Posterior cingulate gyrus (tissue), 11 donors: ENCODE results near the gene PDIA5.
A peak's percentile ranks its signal among the peaks of the same experiment; 100 is the strongest.

Experiments used
- DNase-seq, 10 donors: peaks; one replicate each; pipeline versions ENCODE4 v3.0.0 to v3.0.0-alpha.2; 2020 to 2021; ENCODE audit warnings: mixed read lengths in 3 of 10
- intact Hi-C: fragments of 100-400 bp; cut with DNase I; formaldehyde crosslinking; loops from one replicate; pipeline ENCODE4 v1.15.1; 2023

PDIA5 gene

DNA sequence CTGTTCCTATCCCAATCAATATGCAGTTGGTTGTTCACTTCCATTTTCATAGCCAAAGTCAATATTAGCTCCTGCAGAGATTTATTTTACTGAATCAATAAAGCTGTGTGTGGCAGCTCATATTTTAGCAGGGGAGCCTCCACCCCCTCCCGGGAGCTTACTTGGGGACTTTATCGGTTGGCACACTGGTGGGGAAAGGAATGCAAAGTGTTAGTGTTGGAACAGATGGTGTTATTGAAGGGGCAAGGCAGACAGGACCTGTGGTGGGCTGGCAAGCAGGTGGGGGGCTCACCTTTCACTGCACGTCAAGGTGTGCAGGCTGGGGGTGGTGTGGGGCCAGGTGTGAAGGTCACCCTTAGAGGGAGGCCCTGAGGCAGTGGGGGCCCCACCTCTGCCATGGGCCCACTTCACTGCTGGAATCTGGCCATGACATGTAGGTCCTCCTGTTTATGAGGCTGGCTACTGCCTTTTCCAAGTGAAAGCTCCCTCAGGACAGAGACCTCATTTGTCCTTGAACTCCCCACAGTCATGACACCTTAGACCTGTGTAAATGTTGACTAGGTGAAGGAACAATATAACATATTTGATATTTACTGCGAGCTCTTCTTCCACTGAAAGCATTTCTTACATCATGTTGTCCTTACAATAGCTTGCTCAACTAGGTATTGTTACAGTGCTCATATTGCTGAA is 90.9 kb downstream of the PDIA5 start:
- intact Hi-C loops = no loop called here
- no peak for DNase-seq

DNA sequence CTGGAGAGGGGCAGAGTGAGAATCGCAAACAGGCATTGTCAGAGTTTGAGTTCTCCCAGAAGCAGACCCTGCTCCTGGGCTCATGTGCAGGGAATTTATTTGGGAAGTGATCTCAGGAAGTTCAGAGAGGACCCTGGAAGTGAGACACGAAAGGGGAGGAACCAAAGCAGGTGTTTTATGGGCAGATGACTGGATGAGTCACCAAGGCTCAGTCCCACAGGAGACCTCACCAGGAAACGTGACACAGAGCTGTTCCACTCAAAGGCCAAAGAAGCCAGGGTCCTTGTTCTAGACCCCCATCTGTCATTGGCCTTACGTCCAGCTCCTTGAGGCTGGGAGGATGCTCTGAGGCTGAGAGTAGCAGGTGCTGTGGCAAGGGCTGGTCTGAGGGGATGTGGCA is 91.5 kb downstream of the PDIA5 start:
- intact Hi-C loops = no loop called here
- DNase-seq = no peak

DNA sequence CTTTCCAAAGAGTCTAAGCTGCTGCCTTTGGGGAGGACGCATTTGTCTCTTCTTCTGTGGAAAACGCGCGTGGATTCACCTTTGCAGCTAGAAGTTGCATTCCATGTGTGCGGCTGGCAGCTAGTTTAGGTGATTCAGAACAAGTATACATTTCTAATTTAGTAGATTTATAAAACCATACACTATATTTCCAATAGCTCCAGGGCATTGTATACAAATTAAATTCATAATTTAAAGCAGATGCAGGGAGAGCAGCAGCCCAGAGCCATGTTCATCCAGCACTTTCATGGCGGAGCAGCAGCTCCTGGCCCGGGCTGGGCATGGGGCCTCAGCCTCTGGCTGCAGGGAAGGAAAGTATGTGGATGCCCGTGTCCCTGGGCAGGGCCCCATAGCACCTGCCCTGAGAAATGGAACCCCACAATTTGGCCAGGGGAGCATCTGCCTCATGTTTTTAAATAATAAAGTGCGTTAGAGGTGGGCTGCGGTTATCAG is 92.1 kb downstream of the PDIA5 start:
- intact Hi-C loops = no loop called here

DNA sequence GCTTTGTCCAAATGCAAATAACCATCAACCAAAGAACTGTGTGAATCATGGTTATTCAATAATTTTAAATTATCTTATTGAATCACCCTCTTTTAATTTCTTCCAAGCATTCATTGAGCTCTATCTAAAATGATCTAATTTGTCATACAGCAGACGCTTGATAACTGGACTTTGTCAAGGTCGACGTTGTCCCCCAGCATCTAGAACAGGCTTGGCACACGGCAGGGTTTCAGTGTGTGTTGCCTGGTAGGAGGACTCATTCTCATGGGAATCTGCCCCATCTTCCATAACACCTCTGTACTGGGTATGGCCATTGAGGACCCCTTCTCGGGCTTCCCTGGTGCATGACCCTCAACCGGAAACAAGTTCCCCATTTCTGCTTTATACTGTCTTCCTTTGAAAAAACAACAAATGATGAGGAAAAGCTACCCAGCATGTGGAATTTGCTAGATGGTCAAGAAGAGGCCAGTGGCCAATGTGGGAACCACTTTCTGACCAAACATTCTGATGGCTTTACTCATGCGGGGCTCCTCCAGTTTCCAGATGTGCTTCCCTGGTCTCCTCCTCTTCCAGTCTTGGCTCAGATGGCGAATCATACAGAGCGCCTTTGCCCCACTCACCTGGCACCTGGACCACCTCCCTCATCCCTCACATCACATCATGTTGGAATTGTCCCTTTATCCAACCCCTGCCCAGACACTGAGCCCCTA is 93.3 kb downstream of the PDIA5 start:
- DNase-seq = no peak
- intact Hi-C loops = no loop called here

More for the DNA sequence above, 92.1 kb downstream of the PDIA5 start:
- no peak for DNase-seq

DNA sequence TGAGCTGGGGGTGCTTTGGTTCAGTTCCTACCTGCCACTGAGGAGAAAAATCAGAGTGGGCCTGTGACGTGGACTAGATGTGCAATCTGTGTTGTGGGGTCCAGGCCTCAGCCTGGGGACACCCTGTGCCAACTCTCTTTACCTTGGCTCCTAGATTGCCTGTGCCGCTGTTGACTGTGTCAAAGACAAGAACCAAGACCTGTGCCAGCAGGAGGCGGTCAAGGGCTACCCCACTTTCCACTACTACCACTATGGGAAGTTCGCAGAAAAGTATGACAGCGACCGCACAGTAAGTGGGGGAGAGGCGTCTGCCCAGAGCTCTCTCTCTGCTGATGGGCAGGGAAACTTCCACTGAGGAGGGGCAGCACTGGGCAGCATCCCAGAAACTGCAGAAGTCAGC is 94.3 kb downstream of the PDIA5 start:
- no peak for DNase-seq
- intact Hi-C loops = no loop called here

DNA sequence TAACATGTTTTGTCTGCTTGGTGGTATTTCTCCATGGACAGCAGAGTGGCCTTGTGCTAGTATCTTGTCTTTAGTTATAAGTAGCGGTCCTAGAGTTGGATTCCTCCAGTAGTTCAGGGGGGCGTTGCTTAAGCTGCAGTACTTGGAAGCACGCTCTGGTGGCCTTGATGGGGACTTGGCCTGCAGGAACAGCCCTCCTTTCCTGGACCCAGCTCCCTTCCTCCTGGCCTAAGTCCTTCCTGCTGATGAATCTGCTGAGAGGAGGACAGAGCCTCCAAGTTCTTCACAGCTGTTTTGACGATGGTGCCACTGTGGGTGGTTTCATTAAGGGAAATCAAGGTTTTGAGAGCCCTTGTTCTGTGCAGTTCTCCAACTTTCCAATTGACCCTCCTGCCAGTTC is 96.3 kb downstream of the PDIA5 start:
- no peak for DNase-seq
- intact Hi-C loops = no loop called here

DNA sequence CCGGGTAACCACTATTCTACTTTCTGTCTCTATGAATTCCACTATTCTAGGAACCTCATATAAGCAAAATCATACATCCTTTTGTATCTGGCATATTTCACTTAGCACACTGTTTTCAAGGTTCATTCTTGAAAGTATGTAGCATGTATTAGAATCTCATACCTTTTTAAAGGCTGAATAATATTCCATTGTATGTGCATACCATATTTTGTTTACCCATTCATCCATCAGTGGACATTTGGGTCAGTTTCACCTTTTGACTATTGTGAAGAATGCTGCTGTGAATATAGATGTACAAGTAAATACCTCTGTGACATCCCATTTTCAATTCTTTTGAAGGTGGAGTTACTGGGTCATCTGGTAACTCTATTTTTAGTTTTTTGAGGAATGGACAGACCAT is 98.3 kb downstream of the PDIA5 start:
- no peak for DNase-seq
- intact Hi-C loops = no loop called here

DNA sequence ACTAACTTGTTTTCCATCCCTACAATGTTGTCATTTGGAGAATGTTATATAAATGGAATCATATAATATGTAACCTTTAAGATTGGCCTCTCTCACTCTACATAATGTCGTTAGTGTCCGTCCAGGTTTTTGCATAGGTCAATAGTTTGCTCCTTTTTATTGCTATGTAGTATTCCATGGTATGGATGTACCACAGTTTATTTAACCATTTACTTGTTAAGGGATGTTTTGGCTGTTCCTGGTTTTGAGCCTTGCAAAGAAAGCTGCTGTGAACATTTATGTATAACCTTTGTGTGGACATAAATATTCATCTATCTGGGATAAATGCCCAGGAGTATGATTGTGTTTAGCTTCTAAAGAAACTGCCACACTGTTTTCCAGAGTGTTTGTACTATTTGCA is 100.9 kb downstream of the PDIA5 start:
- intact Hi-C loops = no loop called here
- DNase-seq = no peak

DNA sequence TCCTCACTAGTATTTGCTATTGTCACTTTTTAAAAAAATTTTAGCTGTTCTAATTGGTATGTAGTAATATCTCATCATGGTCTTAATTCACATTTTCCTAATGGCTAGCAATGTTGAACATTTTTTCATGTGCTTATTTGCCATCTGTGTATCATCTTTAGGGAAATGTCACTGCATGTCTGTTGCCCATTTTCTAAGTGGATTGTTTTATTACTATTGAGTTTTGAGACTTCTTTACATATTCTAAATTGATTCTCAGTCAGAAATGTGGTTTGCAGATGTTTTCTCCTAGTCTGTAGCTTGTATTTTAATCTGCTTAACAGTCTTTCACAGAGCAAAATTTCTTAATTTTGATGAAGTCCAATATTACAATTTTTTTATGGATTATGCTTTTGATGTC is 101.3 kb downstream of the PDIA5 start:
- intact Hi-C loops = no loop called here
- DNase-seq = no peak

DNA sequence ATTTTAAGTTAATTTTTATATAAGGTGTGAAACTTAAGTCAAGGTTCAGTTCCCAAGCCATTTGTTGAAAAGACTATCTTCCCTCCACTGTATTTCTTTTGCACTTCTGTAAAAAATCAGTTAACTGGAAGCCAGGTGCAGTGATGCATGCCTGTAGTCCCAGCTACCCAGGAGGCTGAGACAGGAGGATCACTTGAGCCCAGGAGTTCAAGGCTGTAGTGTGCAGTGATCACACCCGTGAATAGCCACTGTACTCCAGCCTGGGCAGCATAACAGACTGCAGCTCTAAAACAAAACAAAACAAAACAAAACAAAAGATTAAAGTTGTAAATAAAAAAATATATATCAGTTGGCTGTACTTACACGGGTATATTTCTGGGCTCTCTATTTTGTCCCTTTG is 101.8 kb downstream of the PDIA5 start:
- intact Hi-C loops = no loop called here
- DNase-seq = no peak

DNA sequence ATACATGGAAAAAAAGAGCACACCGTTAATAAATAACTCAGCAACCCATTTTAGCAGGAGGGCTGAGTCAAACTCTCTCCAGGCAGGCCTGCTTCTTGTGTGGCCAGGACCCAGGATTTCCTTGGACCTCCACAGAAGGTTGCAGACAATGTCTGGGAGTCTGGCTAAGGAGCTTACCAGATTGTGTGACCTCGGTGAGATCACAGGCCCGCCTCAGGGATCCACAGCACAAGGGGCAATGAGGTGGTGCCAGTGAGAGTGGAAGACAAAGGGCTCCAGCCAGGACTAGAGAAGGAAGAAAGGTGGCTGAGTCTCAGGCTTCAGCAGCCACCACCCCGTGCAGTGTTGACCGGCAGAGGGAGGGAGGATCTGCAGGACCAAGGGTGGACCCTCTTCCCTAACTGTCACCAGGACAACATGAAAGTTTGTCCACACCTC is 102.7 kb downstream of the PDIA5 start:
- DNase-seq = no peak
- intact Hi-C loops = no loop called here

DNA sequence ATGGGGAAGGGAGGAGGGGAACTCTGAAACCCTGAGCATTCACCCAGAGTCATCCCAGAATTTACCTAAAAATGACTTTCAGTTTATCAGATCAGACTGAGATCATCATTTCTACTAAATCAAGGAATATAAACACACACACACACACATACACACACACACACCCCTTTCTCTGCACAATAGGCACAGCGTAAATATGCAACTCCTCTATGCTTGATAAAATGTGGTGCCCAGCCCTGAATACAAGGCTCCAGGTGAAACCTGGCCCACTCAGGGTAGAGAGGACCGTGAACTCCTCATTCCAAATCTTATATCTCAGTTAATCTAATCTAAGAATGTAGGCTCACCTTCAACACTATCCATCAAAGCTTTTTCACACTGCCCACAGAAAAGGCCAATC is 103.1 kb downstream of the PDIA5 start:
- no peak for DNase-seq
- intact Hi-C loops = no loop called here

DNA sequence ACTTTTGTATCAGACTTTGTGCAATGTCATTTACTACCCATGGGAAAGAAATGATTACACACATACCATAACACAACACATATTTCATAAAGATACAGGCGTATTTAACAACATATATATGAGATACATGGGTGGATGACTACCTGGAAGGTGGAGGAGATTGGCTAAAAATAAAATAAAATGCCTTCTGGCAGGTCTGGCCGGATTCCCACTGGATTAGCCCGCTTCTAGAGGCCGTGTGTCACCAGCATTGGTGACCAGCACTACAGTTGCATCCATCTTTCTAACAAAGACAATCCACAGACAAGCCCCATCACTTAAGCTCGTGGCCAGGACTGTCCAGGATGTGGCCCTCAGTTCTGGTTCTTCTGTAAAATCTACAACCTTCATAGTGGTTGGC is 114.0 kb downstream of the PDIA5 start:
- intact Hi-C loops = no loop called here
- no peak for DNase-seq

DNA sequence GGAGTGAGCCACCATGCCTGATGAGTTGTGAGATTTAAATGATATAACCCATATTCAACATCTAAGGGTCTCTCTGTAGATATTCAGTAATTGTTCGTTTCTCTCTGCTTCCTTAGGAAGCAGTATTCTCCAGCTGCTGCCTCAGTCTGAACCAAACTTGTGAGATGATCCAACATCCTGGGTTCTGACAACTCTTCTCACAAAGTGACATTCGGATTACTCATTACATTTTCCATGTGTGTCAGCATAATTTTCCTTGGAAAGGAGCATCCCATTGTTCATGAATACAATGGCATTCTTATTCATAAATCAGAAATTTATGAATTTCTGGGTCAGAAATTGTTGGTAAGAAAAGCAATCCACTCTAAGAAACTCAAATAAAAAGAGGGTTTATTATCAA is 119.9 kb downstream of the PDIA5 start:
- intact Hi-C loops = no loop called here
- DNase-seq = no peak

DNA sequence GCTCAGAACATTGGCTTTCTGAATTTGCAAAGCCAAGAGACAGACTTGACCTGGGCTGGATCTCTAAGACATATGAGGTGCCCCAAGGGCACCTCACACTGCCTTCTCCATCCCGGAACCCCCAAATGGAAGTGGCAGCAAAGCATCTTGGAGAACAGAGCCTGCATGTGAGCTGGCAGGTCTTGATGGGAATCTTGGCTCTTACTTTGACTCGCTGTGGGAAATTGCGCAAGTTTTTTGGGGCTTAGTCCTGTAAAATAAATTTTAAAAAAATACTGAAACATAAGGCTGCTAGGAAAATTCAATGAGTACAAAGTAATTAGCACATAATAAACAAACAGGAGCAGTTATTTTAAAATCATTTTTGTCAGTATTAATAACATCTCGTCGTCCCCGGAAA is 121.2 kb downstream of the PDIA5 start:
- no peak for DNase-seq
- intact Hi-C loops = no loop called here

DNA sequence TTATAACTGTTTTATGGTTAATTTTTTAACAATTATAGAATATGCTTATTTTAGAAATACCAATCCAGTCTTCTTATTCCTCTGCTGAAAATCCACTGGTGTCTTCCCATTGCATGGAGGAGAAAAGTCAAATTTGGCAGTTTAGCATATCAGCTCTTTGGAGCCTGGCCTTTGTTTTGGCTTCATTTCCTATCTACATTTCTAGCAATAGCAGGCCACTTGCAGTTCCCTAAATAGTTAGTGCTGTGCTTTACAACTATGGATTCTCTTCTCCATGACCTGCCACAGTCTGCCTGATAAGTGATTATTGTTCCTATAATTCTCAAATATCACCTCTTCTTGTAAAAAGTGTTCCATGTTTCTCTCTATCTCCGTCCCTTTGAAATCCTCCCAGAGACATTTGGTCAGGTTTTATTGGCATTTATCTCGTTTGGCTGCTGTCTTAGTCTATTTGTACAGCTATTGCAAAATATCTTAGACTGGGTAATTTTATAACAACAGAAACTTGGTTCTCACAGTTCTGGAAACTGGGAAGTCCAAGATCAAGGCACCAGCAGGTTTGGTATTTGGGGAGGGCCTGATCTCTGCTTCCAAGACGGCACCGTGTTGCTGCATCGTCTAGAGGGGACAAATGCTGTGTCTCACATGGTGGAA is 126.8 kb downstream of the PDIA5 start:
- intact Hi-C loops = no loop called here
- no peak for DNase-seq

DNA sequence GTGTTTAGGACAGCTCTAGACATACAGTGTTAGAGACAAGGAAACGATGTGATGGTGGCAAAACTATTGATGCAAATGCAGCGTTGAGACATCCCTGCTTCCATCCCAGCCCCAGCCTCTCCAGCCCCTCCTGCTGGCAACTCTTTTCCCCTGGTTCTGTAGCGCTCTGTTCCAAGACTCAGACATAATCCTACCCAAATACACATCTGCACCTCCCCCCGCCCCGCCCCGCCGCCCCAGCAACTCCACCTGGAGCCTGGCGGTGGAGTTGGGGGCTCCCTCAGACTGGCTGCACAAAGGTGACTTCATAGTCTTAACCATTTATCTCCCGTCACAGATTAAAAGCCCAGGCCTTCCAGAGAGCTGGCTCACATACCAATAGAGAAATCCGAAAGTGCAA is 127.7 kb downstream of the PDIA5 start:
- DNase-seq = peak in 2 of 10 donors; percentile 26 to 31
- intact Hi-C loops = no loop called here

DNA sequence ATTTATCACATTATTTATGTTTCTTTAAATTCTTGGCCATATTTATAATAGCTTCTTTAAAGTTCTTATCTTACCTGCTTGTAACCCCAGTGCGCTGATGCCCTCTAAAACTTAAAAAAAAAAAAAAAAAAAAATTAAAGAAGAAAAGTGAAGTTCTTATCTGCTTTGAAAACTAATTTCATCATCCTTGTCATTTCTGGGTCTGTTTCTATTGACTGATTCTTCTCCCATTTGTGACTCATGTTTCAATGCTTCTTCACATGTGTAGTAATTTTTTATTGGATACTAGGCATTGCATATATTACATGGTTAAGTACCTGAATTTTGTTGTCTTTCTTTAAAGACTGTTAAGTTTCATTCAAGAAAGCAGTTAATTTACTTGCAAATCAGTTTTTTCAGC is 131.5 kb downstream of the PDIA5 start:
- intact Hi-C loops = no loop called here
- DNase-seq = no peak

DNA sequence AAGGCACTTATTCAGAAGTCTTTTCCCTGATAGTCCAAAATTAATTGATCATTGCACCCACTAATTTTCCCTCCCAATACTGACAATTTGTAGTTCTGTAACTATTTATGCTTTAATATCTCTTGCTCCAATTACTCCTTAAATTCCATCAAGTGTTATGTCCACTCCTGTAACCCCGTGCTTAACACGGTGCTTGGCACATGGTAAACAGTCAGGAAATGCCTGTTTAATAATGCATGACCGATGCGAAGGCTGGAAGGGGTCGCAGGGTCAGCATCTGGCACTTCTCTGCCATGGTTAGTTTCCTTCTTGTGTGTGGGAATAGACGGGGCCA is 134.4 kb downstream of the PDIA5 start:
- no peak for DNase-seq
- intact Hi-C loops = loop anchor here (5.0 kb wide), 1 partner anchor 134 kb away; the partner anchor contains the start of gene PDIA5

DNA sequence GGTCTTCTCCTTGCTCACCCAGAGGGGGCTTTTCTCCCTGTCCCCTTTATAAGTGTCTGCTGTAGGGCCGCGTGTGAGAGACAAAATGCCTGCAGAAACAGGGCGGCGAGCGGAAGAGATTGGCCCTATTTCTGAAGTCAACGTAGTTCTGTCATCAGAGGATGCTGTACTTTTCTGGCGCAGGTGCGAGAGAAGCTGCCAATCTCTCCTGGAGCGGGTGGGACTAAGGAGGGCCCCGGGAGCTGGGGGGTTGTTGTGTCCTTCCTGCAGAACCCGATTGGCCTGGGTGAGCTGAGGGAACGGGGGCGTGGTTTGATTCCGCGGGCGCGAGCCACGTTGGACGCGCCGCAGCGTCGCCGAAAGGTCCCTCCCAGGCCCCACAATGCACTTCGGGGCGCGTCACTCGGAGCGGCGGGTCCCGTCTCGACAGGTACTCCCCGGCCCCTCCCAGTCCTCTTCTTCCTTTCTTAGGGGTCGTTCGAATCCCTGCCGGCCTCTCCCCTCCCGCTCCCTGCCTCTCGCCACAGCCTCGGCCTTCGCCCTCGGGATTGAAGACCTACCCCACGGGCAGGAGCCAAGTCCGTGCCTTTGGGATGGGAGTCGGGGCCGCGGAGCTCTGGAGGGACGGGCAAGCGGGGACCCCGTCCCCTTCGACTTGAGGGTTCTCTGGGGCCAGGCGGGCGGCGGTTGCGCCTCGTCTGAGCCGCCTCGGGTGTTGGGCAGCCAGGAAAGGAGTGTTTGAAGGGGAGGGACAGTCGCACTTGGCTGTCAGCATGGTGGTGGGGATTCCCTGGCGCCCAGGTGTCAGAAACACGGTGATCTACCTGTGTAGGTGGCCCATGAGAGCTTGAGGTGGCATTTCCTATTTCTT is 135.0 kb downstream of the PDIA5 start, which contains the start of gene SEC22A:
TSS of gene SEC22A (plus strand) at position 387 of the 871 bp plus-strand sequence. CDS start 7,275 bp downstream, outside the sequence.
- intact Hi-C loops = loop anchor here (5.0 kb wide), 1 partner anchor 134 kb away; the partner anchor contains the start of gene PDIA5
- DNase-seq = peak; percentile 83 to 99 (median 92)
